DMS153 treated with DMSO at 0.1 percent for 48 hours (cell line): Measurements from ENCODE around the gene SSTR5.
"Not testable (repeated sequence)": the region's sequence is repeated elsewhere in the genome, so short reads cannot be mapped to it uniquely, and the experiment has no call there.

Experiments used
- DNase-seq: peaks from one replicate; lab custom pipeline; 2025; ENCODE audit not compliant: unreplicated experiment; lab: John Stamatoyannopoulos, UW

SSTR5 gene

GRCh38 chr16:1072526-1073261 lies at the start of gene SSTR5:
Gene SSTR5 (plus strand): TSS chr16:1072747. CDS start chr16:1078869, 6,122 bp downstream.
- no peak for DNase-seq

DNA sequence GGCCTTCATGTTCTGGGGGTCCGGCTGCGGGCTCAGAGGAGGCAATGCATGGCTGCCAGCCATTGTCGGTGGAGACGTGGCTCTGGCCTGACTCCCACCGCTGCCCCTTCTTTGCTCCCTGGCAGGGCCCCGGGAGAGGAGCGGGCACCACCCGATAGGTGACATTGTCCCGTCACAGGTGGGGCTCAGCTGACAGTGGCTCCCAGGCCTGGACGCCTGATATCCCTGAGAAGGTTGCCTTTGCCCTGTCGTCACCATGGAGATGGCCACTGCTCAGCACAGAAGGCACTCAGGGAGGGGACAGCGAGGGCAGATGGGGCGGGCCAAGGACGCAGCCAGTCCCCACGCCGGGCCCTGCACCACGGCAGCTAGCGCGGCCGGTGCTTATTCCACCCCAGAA lies 48.4 kb upstream of the SSTR5 start:
- DNase-seq, result no peak

- not testable (repeated sequence) for DNase-seq
These were observed 47.3 kb upstream of the SSTR5 start for GRCh38 chr16:1025183-1025809.

- no peak for DNase-seq
These were observed 46.3 kb upstream of the SSTR5 start for GRCh38 chr16:1026057-1026783.

DNA sequence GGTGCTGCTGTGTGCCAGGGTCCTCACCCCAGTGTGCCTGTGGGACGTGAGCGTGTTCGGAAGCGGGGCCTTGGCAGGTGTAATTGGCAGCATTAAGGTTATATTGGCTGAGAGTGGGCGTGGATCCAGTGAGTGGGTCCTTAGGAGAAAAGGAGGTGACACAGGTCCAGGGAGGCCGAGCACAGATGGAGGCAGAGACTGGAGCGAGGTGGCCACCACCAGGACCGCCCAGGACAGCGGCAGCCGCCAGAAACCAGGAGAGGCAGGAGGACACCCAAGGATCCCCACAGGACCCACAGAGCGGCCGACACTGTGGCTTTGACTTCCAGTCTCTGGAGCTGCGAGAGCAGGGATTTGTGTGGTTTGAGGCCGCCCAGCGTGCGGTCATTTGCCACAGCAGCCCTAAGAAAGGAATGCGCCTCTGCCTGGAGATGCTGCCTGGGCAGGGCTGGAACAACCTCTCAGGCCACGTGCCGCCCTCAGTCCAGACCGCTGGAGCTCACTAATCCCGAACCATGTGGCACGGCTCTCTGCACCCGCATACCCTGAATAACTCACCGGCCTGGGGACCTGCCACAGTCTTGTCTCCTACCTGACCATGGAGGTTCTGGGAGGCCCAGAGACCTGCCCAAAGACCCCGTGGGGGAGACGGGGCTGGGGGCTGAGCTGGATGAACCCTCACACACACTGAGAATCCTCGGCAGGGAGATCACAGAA lies 45.6 kb upstream of the SSTR5 start:
- DNase-seq, result no peak

DNA sequence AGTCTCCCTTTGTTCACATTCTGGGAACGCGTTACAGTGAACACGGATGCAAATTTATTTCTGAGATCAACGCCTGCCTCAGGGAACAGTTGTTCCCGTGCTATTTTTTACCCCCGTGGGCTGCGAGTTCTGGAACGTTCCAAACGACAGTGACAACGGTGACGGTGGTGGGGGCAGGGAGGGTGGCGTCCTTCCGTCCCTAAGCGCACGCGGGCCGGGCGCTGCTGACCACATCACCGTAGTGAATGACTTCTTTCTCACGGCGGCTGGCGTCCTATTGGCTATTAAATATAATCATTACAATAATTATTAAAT lies 45.1 kb upstream of the SSTR5 start:
- DNase-seq, result no peak

- no peak for DNase-seq
These were observed 44.5 kb upstream of the SSTR5 start for GRCh38 chr16:1028056-1028455.

DNA sequence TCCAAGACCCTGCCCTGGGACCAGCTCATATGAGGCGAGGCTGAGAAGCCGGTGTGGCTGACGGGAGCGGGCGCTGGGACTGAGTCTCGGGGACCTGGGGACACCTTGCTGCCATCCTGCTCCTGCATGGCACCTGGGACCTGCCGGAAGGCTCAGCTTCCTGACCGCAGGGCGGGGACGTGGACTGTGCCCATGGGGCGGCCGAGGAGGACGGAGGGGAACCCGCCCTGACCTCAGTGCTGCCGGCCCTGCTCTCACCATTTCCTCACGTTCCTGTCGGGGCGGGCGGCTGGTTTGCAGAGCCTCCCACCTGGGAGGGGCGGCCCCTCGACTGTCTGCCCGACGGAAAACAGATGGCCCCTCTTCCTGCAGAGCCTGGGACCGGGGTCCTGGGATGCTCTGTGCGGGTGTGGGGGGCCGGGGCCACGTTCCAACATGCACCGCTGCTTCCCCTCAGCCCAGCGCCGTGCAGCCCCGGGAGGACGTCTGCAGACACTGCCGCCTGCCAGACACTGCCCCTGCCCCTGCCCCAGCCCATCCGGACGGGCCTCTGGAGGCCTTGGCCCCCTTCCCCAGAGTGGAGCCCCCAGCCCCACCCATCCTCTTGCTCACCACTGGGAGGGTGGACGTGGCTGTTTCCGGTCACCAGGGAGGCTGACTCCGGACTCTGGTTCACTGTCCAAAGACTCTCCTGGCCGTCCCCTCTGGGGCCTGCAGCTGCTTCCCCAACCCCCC lies 43.9 kb upstream of the SSTR5 start:
- DNase-seq, result no peak

- DNase-seq, result no peak
These were observed 43.3 kb upstream of the SSTR5 start for GRCh38 chr16:1029259-1029545.

- DNase-seq, result no peak
These were observed 42.1 kb upstream of the SSTR5 start for GRCh38 chr16:1030473-1030901.

DNA sequence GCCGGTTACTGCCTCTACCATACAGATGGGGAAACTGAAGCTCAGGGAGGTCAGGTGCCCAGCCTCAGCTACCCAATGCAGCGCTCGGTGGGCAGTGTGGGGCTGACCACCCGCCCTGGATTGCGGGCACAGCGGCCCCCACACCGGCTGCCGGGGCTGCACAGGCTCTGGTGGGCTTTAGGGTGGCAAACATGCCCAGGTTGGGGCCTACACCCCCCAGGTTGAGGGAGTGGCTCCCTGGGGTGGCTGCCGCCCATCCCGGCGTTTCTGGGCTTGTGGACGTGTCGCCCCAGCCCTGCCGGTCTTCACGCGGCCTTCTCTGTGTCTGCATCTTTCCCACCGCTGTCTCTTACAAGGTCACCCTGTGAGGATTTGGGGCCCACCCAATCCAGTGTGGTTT lies 40.9 kb upstream of the SSTR5 start:
- DNase-seq, result no peak

DNA sequence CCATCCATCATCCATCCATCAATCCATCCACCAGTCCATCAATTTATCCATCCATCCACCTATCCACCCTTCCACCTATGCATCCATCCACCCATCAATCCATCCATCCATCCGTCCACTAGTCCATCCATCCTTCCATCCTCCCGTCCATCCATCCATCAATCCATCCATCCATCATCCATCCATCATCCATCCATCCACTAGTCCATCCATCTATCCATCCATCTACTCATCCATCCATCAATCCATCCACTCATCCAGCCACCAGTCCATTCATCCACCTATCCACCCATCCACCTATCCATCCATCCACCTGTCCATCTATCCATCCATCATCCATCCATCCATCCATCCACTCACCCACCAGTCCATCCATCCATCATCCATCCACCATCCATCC lies 39.9 kb upstream of the SSTR5 start:
- no peak for DNase-seq

GRCh38 chr16:1033128-1033679 lies 39.3 kb upstream of the SSTR5 start:
- no peak for DNase-seq

DNA sequence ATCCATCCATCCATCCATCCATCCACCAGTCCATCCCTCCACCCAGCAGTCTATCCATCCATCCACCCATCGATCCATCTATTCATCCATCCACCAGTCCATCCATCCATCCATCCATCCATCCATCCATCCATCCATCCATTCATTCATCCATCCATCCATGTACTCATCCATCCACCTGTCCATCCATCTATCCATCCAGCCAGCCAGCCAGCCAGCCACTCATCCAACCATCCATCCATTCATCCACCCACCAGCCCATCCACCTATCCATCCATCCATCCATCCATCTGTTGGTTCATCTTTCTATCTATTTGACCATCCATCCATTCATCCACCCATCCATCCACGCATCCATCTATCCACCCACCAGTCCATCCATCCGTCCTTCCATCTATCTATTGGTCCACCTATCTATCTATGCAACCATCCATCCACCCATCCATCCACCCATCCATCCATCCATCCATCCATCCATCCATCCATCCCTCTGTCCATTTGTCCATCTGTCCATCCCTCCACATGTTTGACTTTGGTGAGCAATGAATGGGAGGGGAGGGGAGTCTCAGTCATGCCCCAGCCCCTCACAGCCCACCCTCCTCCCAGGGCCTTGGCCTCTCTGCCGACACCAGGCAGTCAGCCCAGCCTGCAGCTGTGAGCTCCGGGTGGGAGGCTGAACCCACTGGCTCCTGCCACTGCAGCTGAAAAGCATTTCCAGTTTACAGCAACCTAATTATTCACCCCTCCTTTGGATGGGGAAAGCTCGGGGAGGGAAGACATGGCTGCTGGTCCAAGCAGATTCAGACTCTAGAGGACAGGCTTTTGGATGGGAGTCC lies 38.1 kb upstream of the SSTR5 start:
- DNase-seq, result no peak

DNA sequence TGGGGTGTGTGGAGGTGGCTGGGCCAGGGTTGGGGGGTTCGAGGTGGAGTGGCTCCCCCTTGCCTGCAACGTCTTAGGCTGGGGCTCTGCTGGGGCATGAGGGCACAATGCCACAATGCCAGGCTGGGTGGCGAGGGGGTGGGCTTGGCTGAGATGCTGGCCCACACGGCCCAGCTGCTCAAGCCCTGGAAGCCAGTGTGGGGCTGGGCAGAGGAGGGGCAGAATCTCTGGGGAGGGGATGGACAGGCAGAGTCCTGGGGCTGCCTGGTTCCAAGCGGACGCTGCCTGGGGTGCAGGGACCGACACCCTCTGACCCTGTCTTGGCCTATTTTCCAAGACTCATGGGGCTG lies 37.5 kb upstream of the SSTR5 start:
- DNase-seq, result no peak

- DNase-seq, result no peak
These were observed 36.4 kb upstream of the SSTR5 start for GRCh38 chr16:1036166-1036565.

GRCh38 chr16:1036726-1037393 lies 35.7 kb upstream of the SSTR5 start:
- DNase-seq, result no peak

- DNase-seq, result no peak
These were observed 34.9 kb upstream of the SSTR5 start for GRCh38 chr16:1037394-1038257.

DNA sequence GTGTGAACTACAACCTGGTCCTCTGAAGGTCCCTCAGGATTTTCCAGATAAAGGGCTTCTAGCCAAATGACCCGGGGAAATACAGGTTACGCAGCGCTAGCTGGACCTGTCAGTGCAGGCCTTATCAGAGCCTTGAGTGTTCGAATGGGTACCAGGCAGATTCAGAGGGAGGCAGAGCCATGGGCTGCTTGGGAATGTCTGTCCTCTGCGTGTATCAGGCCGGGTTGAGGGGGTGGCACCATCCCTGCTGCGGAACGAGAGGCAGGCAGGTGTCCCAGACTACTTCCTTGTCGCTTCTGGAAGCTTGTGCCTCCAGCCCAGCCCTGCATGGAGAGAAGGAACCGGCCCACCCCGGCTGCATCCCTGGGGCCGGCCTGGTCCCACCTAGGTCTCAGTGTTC lies 33.6 kb upstream of the SSTR5 start:
- DNase-seq, result no peak
